Body of pancreas (tissue), 4 donors: ENCODE results near the gene TPH2. TPM values are rescaled to one million over a fixed set of nuclear protein-coding genes. Genes with fewer than 3 reads are reported as not detected.

Source experiments
- ATAC-seq: fragments of 150-250 bp; one replicate; pipeline ENCODE4 v1.9.1; 2016
- DNase-seq, 4 donors: peaks; one replicate each; pipeline ENCODE4 v3.0.0-alpha.2; 2019
- H3K27ac ChIP-seq, 4 donors: fragments of 200-600 bp; sonication (generic); 1 replicate in 3 of 4; 2 replicates in 1 of 4; pipeline versions ENCODE4 v1.5.1 to v1.6.1; 2016 to 2019; ENCODE audit warnings: mild to moderate bottlenecking in 1 of 4, mixed read lengths in 1 of 4, moderate library complexity in 1 of 4
- H3K27me3 ChIP-seq, 2 donors: fragments of 200-600 bp; sonication (generic); one replicate each; pipeline ENCODE4 v1.6.0; 2016; ENCODE audit warnings: mild to moderate bottlenecking in 1 of 2
- H3K36me3 ChIP-seq, 2 donors: fragments of 200-600 bp; sonication (generic); replicated peaks in 1 of 2; 2 replicates each; pipeline ENCODE4 v1.5.1; 2016; ENCODE audit warnings: low read depth in 2 of 2; ENCODE audit not compliant: insufficient read depth in 1 of 2
- H3K4me1 ChIP-seq: fragments of 200-600 bp; sonication (generic); one replicate; pipeline ENCODE4 v1.6.0; 2016
- H3K4me3 ChIP-seq, 2 donors: fragments of 200-600 bp; sonication (generic); 1 replicate in 1 of 2; 2 replicates in 1 of 2; pipeline ENCODE4 v1.5.1; 2016 to 2019
- H3K9me3 ChIP-seq, 3 donors: fragments of 200-600 bp; sonication (generic); 1 replicate in 2 of 3; 2 replicates in 1 of 3; pipeline ENCODE4 v1.5.1; 2016
- POLR2A ChIP-seq, 3 donors: fragments of 450-650 bp; IDR thresholded peaks; one replicate each; pipeline ENCODE4 v1.6.1; 2016; ENCODE audit warnings: antibody characterized with exemption in 3 of 3, mild to moderate bottlenecking in 2 of 3
- WGBS, 2 donors: methylation state at CpG; one replicate each; pipeline ENCODE4 v1.1.5; 2017; 5-methylcytosine and 5-hydroxymethylcytosine counted together
- intact Hi-C: fragments of 100-400 bp; cut with DNase I; formaldehyde crosslinking; loops from one replicate; pipeline ENCODE4 v1.15.1; 2023
- total RNA-seq, 2 donors: library from RNA; depleted of rRNA; stranded (reverse); fragments of >200 nt; gene quantifications; one replicate each; pipeline ENCODE4 v1.1.0, GENCODE V29; 2016
- TF ChIP-seq, protein P1 (sequence below), 7 experiments: fragments of 450-650 bp in 4 of 7; fragments of 200-600 bp in 3 of 7; sonication (generic) in 3 of 7; IDR thresholded peaks; one replicate each; pipeline ENCODE4 v1.5.1; 2016 to 2019; ENCODE audit warnings: antibody characterized with exemption in 7 of 7

The TPH2 gene
- under 1 TPM in 1 of 2 donors, not detected in 1; 0.26 TPM for total RNA-seq

DNA sequence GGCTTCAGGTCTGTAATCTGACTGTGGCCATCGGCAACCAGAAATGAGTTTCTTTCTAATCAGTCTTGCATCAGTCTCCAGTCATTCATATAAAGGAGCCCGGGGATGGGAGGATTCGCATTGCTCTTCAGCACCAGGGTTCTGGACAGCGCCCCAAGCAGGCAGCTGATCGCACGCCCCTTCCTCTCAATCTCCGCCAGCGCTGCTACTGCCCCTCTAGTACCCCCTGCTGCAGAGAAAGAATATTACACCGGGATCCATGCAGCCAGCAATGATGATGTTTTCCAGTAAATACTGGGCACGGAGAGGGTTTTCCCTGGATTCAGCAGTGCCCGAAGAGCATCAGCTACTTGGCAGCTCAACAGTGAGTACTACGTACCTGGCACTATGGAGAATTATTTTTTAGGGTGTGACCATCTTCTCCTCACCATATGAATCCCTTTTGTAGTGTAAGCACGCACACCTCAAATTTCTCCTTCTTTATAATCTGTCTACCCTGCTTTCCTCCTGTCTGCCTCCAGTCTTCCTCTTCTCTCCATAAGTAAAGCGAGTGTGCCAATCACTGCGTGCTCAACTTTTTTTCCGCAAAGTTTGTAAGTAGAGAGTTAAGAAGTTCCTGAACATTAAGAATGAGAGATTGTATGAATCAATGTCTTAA, at the start of gene TPH2:
TPH2 (plus strand) TSS at position 118 of the 658 bp plus-strand sequence; CDS start at position 260, 142 bp downstream.
- TF ChIP-seq POLR2A (IDR thresholded peaks at IDR 0.05): no peak
- TF ChIP-seq, protein P1, sequence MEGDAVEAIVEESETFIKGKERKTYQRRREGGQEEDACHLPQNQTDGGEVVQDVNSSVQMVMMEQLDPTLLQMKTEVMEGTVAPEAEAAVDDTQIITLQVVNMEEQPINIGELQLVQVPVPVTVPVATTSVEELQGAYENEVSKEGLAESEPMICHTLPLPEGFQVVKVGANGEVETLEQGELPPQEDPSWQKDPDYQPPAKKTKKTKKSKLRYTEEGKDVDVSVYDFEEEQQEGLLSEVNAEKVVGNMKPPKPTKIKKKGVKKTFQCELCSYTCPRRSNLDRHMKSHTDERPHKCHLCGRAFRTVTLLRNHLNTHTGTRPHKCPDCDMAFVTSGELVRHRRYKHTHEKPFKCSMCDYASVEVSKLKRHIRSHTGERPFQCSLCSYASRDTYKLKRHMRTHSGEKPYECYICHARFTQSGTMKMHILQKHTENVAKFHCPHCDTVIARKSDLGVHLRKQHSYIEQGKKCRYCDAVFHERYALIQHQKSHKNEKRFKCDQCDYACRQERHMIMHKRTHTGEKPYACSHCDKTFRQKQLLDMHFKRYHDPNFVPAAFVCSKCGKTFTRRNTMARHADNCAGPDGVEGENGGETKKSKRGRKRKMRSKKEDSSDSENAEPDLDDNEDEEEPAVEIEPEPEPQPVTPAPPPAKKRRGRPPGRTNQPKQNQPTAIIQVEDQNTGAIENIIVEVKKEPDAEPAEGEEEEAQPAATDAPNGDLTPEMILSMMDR (IDR thresholded peaks at IDR 0.05): peak in 6 of 7 experiments; percentile 27 to 64 (median 46)
- WGBS, 2 donors: 11 to 23% methylated on average over 16 of the region's 16 CpGs
- intact Hi-C loops: no loop called here
- no peaks in the 10 kb centered on the region for H3K9me3 ChIP-seq
- no peak within 1 kb of the TSS for H3K27ac ChIP-seq
- ATAC-seq (peak; percentile 74), DNase-seq (peak; percentile 43 to 68 (median 64))
- H3K27me3 ChIP-seq: no peaks in the 10 kb centered on the region
- no peak within 1 kb of the TSS for H3K4me3 ChIP-seq
- no peaks in the 10 kb centered on the region for H3K36me3 ChIP-seq
- no peaks in the 10 kb centered on the region for H3K4me1 ChIP-seq

GRCh38 chr12:71890475-71890874, 48.2 kb upstream of the TPH2 start:
- no peaks in the 10 kb centered on the region for H3K9me3 ChIP-seq
- no peaks in the 10 kb centered on the region for H3K27me3 ChIP-seq
- H3K4me3 ChIP-seq: no peak overlapping the region
- H3K4me1 ChIP-seq: no peaks in the 10 kb centered on the region
- WGBS, 2 donors: 92 to 93% methylated on average over 3 of the region's 3 CpGs
- DNase-seq (no peak), ATAC-seq (no peak)
- TF ChIP-seq POLR2A (IDR thresholded peaks at IDR 0.05): no peak
- TF ChIP-seq, protein P1 (IDR thresholded peaks at IDR 0.05): no peak
- intact Hi-C loops: no loop called here
- peaks cover 0 to 2% of the 10 kb centered on the region in 2 donors for H3K36me3 ChIP-seq
- H3K27ac ChIP-seq: no peak overlapping the region

DNA sequence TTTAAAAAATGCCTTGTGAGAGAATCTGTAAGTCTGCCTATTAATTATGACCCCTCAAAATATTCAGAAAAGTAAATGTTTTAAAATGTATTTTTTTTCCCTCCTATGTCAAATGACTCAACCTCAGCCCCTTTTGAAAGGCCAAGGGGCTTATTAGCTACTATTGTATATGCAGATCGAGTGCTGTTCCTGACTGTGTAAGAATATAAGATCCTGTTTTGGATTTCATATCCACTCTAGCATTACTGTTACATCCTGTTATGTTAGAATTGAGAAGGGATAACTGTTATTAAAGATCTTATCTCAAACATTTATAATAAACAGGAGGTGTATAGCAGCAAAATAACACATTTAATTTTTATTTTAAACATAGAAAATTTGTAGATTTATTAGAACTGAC, 46.6 kb upstream of the TPH2 start:
- Histone ChIP-seq H3K27ac (no peak overlapping the region), H3K4me1 (no peaks in the 10 kb centered on the region), H3K4me3 (no peak overlapping the region), H3K27me3 (no peaks in the 10 kb centered on the region), H3K9me3 (no peaks in the 10 kb centered on the region), H3K36me3 (peaks cover 4 to 8% of the 10 kb centered on the region in 2 donors)
- WGBS, 2 donors: 82 to 90% methylated on average over 1 of the region's 1 CpG
- intact Hi-C loops: no loop called here
- DNase-seq: no peak
- TF ChIP-seq, protein P1 (IDR thresholded peaks at IDR 0.05): no peak
- ATAC-seq: no peak

- Histone ChIP-seq H3K4me3 (no peak overlapping the region), H3K9me3 (peaks cover 0 to 4% (median 0%) of the 10 kb centered on the region in 3 donors), H3K27ac (no peak overlapping the region), H3K27me3 (no peaks in the 10 kb centered on the region), H3K4me1 (no peaks in the 10 kb centered on the region), H3K36me3 (peaks cover 4 to 19% of the 10 kb centered on the region in 2 donors)
- intact Hi-C loops: no loop called here
- WGBS, 2 donors: 85 to 90% methylated on average over 3 of the region's 3 CpGs
- no peak for TF ChIP-seq POLR2A (IDR thresholded peaks at IDR 0.05)
- TF ChIP-seq, protein P1 (IDR thresholded peaks at IDR 0.05): no peak
- DNase-seq (no peak), ATAC-seq (no peak)
Measured at GRCh38 chr12:71896205-71896882, 42.3 kb upstream of the TPH2 start.
